ENCODE results near the gene CACNA1G. TPM values are rescaled to one million over a fixed set of nuclear protein-coding genes. Genes with fewer than 3 reads are reported as not detected.

The CACNA1G gene
- total and polyA plus RNA-seq, 9 of the 15 experiments (the other 6 are each of a cell fraction or from before 2014, with no cell fraction given), result 0.01 TPM; not detected in 8

- no peak for TF ChIP-seq ZBTB34 (CRISPR knock-in tag; IDR thresholded peaks at IDR 0.05)
- no peak for TF ChIP-seq TSC22D4 (tag; IDR thresholded peaks at IDR 0.05)
- no peak for TF ChIP-seq ZBTB5 (IDR thresholded peaks at IDR 0.05)
- no peak for TF ChIP-seq TSHZ1 (CRISPR knock-in tag; IDR thresholded peaks at IDR 0.05)
Observed at GRCh38 chr17:50545311-50545710, 15.2 kb upstream of the CACNA1G start (continued).
